Naive thymus-derived CD4-positive, alpha-beta T cell (primary cell): ENCODE results near the gene CHRNA4. TPM values are rescaled to one million over a fixed set of nuclear protein-coding genes. Genes with fewer than 3 reads are reported as not detected.

Source experiments
- ATAC-seq: fragments of 150-1000 bp; cut with Tn5 transposase; 2 replicates; pipeline ENCODE4 v1.10.0; 2021; ENCODE audit warnings: mild to moderate bottlenecking, moderate library complexity
- CTCF ChIA-PET: fragments of 350-600 bp; sonication (Branson Sonifier 250); formaldehyde crosslinking; loops from one replicate; lab custom pipeline; 2021; ENCODE audit warnings: antibody characterized with exemption; lab: Charles Lee
- POLR2A ChIA-PET: fragments of 350-600 bp; sonication (Branson Sonifier 250); formaldehyde crosslinking; loops from one replicate; lab custom pipeline; 2021; ENCODE audit warnings: antibody characterized with exemption, inconsistent platforms; lab: Charles Lee
- DNase-seq, 9 donors: peaks; one replicate each; pipeline versions ENCODE4 v3.0.0 to v3.0.0-alpha.2; 2020 to 2022; ENCODE audit warnings: mixed read lengths in 1 of 9
- H3K27ac ChIP-seq: one replicate; pipeline ENCODE4 v1.7.0; 2013; ENCODE audit warnings: mild to moderate bottlenecking, low read depth, low read length, moderate library complexity
- H3K27me3 ChIP-seq, 2 donors: one replicate each; pipeline ENCODE4 v1.7.0; 2013; ENCODE audit warnings: low read length in 2 of 2, mild to moderate bottlenecking in 2 of 2, moderate library complexity in 2 of 2; ENCODE audit not compliant: control insufficient read depth in 2 of 2, insufficient read depth in 2 of 2
- H3K36me3 ChIP-seq, 3 experiments: 1 replicate in 2 of 3; 2 replicates in 1 of 3; pipeline ENCODE4 v1.7.0; 2013; ENCODE audit warnings: low read length in 3 of 3, mild to moderate bottlenecking in 3 of 3, moderate library complexity in 1 of 3; ENCODE audit not compliant: insufficient read depth in 3 of 3, control insufficient read depth in 2 of 3
- H3K4me1 ChIP-seq, 2 donors: one replicate each; pipeline ENCODE4 v1.7.0; 2013; ENCODE audit warnings: low read length in 2 of 2, mild to moderate bottlenecking in 2 of 2, moderate library complexity in 1 of 2; ENCODE audit not compliant: control insufficient read depth in 2 of 2, insufficient read depth in 2 of 2
- H3K4me3 ChIP-seq: 2 replicates; pipeline ENCODE4 v1.7.0; 2013; ENCODE audit warnings: mild to moderate bottlenecking, low read length
- H3K9me3 ChIP-seq, 3 experiments: 1 replicate in 2 of 3; 2 replicates in 1 of 3; pipeline ENCODE4 v1.7.0; 2013; ENCODE audit warnings: low read length in 3 of 3; ENCODE audit not compliant: control insufficient read depth in 2 of 3
- H3K27ac Mint-ChIP-seq, 9 donors: one replicate each; pipeline ENCODE4 v1.8.0; 2020 to 2022; ENCODE audit warnings: mixed read lengths in 9 of 9, mild to moderate bottlenecking in 8 of 9, moderate library complexity in 5 of 9, inconsistent platforms in 2 of 9
- H3K27me3 Mint-ChIP-seq, 5 donors: one replicate each; pipeline ENCODE4 v1.8.0; 2021 to 2022; ENCODE audit warnings: mixed read lengths in 5 of 5, mild to moderate bottlenecking in 1 of 5
- H3K36me3 Mint-ChIP-seq, 5 donors: one replicate each; pipeline ENCODE4 v1.8.0; 2020 to 2022; ENCODE audit warnings: mixed read lengths in 5 of 5, mild to moderate bottlenecking in 3 of 5, inconsistent platforms in 1 of 5
- H3K4me1 Mint-ChIP-seq, 7 donors: one replicate each; pipeline ENCODE4 v1.8.0; 2020 to 2022; ENCODE audit warnings: mixed read lengths in 7 of 7, mild to moderate bottlenecking in 3 of 7, inconsistent platforms in 1 of 7
- H3K4me3 Mint-ChIP-seq, 10 donors: one replicate each; pipeline ENCODE4 v1.8.0; 2020 to 2022; ENCODE audit warnings: mild to moderate bottlenecking in 10 of 10, mixed read lengths in 10 of 10, moderate library complexity in 6 of 10, inconsistent platforms in 2 of 10
- H3K9me3 Mint-ChIP-seq, 11 donors: one replicate each; pipeline ENCODE4 v1.8.0; 2020 to 2022; ENCODE audit warnings: mixed read lengths in 11 of 11, mild to moderate bottlenecking in 4 of 11, inconsistent platforms in 1 of 11, moderate library complexity in 1 of 11
- intact Hi-C, 2 donors: fragments of 100-400 bp; cut with micrococcal nuclease; formaldehyde crosslinking; loops; one replicate each; pipeline ENCODE4 v1.15.1; 2023
- polyA plus RNA-seq, 2 donors: library from polyadenylated mRNA; unstranded; fragments of 300-500 nt; fragmentation: Illumina TruSeq; gene quantifications; one replicate each; pipeline ENCODE4 v1.2.3, GENCODE V29; 2021
- total RNA-seq, 6 experiments: library from RNA in 5 of 6; stranded (reverse) in 5 of 6; gene quantifications; 1 replicate in 5 of 6; 2 replicates in 1 of 6; pipeline ENCODE4 v1.2.3 and lab custom pipeline; 2021 to 2026

The CHRNA4 gene
- not detected for total RNA-seq
- polyA plus RNA-seq = not detected
- total RNA-seq (lab: John Stamatoyannopoulos, UW) = not detected

GRCh38 chr20:63360850-63361518 lies at the start of gene CHRNA4:
CHRNA4 (minus strand) TSS chr20:63361349; CDS start chr20:63361165, 184 bp downstream.
- intact Hi-C loops = no loop called here
- Mint-ChIP-seq H3K9me3 (no peaks in the 10 kb centered on the region), H3K4me1 (peaks cover 0 to 5% (median 0%) of the 10 kb centered on the region in 7 donors), H3K27me3 (peaks cover 9 to 28% (median 12%) of the 10 kb centered on the region in 5 donors), H3K4me3 (peak within 1 kb of the TSS in 1 of 10 donors; percentile 31), H3K27ac (no peak within 1 kb of the TSS), H3K36me3 (no peaks in the 10 kb centered on the region)
- CTCF ChIA-PET = interaction anchor here (0.8 kb wide), 1 partner anchor 20 kb away, joined by 3 read pairs; no protein-coding TSS in a partner anchor
- DNase-seq (no peak), ATAC-seq (no peak)
- Histone ChIP-seq H3K27ac (no peak within 1 kb of the TSS), H3K4me1 (no peaks in the 10 kb centered on the region), H3K9me3 (no peaks in the 10 kb centered on the region), H3K27me3 (peaks cover 0 to 4% of the 10 kb centered on the region in 2 donors), H3K36me3 (no peaks in the 10 kb centered on the region), H3K4me3 (no peak within 1 kb of the TSS)
- POLR2A ChIA-PET = no interaction called here

DNA sequence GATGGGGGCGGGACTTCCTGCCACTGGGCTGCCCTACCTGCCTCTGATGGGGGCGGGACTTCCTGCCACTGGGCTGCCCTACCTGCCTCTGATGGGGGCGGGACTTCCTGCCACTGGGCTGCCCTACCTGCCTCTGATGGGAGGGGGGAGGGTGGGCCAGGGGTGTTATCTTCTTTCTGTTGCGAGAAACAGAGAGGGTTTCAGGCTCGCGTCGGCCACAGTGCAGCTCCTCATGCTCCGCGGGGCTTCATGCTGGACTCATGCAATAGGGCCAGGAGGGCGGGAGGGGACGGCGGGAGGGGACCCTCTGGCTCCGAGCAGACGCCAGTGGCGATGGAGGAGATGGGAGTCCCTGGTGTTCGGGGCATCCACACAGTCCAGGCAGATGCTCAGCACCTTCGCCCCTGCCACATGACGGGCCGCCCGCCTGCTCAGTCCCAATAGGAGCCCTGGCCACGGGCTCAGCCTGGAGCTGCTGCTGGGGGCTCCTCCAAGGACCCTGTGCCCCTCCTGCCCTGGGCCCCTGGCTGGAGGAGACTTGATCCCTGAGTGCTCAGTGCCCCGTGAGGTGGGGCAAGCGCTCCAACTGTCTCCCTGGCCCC lies 48.8 kb upstream of the CHRNA4 start:
- Mint-ChIP-seq H3K27ac (no peak overlapping the region), H3K27me3 (peaks cover 0 to 4% (median 0%) of the 10 kb centered on the region in 5 donors), H3K4me3 (peak overlapping the region in 1 of 10 donors; percentile 48), H3K9me3 (no peaks in the 10 kb centered on the region), H3K4me1 (peaks cover 3 to 15% (median 9%) of the 10 kb centered on the region in 7 donors), H3K36me3 (no peaks in the 10 kb centered on the region)
- DNase-seq (no peak), ATAC-seq (no peak)
- no peak overlapping the region for H3K4me3 ChIP-seq
- no peaks in the 10 kb centered on the region for H3K27me3 ChIP-seq
- ChIA-PET POLR2A (interaction anchor here (0.6 kb wide), 1 partner anchor 664 kb away, joined by 3 read pairs; no protein-coding TSS in a partner anchor), CTCF (no interaction called here)
- H3K9me3 ChIP-seq = no peaks in the 10 kb centered on the region
- peaks cover 0 to 6% of the 10 kb centered on the region in 2 donors for H3K4me1 ChIP-seq
- H3K36me3 ChIP-seq = no peaks in the 10 kb centered on the region
- H3K27ac ChIP-seq = no peak overlapping the region
- intact Hi-C loops = no loop called here

GRCh38 chr20:63409066-63409833 lies 48.1 kb upstream of the CHRNA4 start:
- H3K9me3 ChIP-seq = no peaks in the 10 kb centered on the region
- peaks cover 3 to 15% (median 9%) of the 10 kb centered on the region in 7 donors for H3K4me1 Mint-ChIP-seq
- no peak overlapping the region for H3K4me3 ChIP-seq
- no peaks in the 10 kb centered on the region for H3K36me3 ChIP-seq
- peak overlapping the region in 1 of 9 donors; percentile 75 for H3K27ac Mint-ChIP-seq
- H3K27me3 Mint-ChIP-seq = peaks cover 0 to 4% (median 0%) of the 10 kb centered on the region in 5 donors
- no peak overlapping the region for H3K27ac ChIP-seq
- H3K27me3 ChIP-seq = no peaks in the 10 kb centered on the region
- no peaks in the 10 kb centered on the region for H3K36me3 Mint-ChIP-seq
- POLR2A ChIA-PET = interaction anchor here (0.6 kb wide), 1 partner anchor 663 kb away, joined by 3 read pairs; no protein-coding TSS in a partner anchor
- DNase-seq (peak in 3 of 9 donors; percentile 21 to 39 (median 23)), ATAC-seq (no peak)
- peaks cover 0 to 6% of the 10 kb centered on the region in 2 donors for H3K4me1 ChIP-seq
- CTCF ChIA-PET = no interaction called here
- intact Hi-C loops = no loop called here
- peak overlapping the region in 2 of 10 donors; percentile 9 to 57 for H3K4me3 Mint-ChIP-seq
- H3K9me3 Mint-ChIP-seq = no peaks in the 10 kb centered on the region

- Mint-ChIP-seq H3K9me3 (no peaks in the 10 kb centered on the region), H3K27ac (no peak overlapping the region)
- intact Hi-C loops = no loop called here
These were observed 47.5 kb upstream of the CHRNA4 start for GRCh38 chr20:63408684-63409046.

GRCh38 chr20:63407928-63408683 lies 47.0 kb upstream of the CHRNA4 start:
- ATAC-seq = no peak
- no peaks in the 10 kb centered on the region for H3K36me3 Mint-ChIP-seq
- H3K27me3 ChIP-seq = no peaks in the 10 kb centered on the region
- intact Hi-C loops = no loop called here
- H3K9me3 ChIP-seq = no peaks in the 10 kb centered on the region
- H3K4me1 ChIP-seq = peaks cover 0 to 6% of the 10 kb centered on the region in 2 donors
- H3K4me3 Mint-ChIP-seq = no peak overlapping the region
- no peak overlapping the region for H3K4me3 ChIP-seq
- peaks cover 0 to 4% (median 0%) of the 10 kb centered on the region in 5 donors for H3K27me3 Mint-ChIP-seq
- no peak for DNase-seq
- POLR2A ChIA-PET = no interaction called here
- no peak overlapping the region for H3K27ac Mint-ChIP-seq
- CTCF ChIA-PET = no interaction called here
- H3K9me3 Mint-ChIP-seq = no peaks in the 10 kb centered on the region
- H3K4me1 Mint-ChIP-seq = peaks cover 3 to 15% (median 9%) of the 10 kb centered on the region in 7 donors
- no peak overlapping the region for H3K27ac ChIP-seq
- H3K36me3 ChIP-seq = no peaks in the 10 kb centered on the region

More at GRCh38 chr20:63408684-63409046, 47.5 kb upstream of the CHRNA4 start:
- DNase-seq = no peak
- no peaks in the 10 kb centered on the region for H3K9me3 ChIP-seq
- Mint-ChIP-seq H3K4me1 (peaks cover 3 to 15% (median 9%) of the 10 kb centered on the region in 7 donors), H3K4me3 (peak overlapping the region in 2 of 10 donors; percentile 9 to 57), H3K27me3 (peaks cover 0 to 4% (median 0%) of the 10 kb centered on the region in 5 donors), H3K36me3 (no peaks in the 10 kb centered on the region)
- ChIA-PET CTCF (no interaction called here), POLR2A (no interaction called here)
- no peak for ATAC-seq
- no peaks in the 10 kb centered on the region for H3K36me3 ChIP-seq
- no peak overlapping the region for H3K27ac ChIP-seq
- peaks cover 0 to 6% of the 10 kb centered on the region in 2 donors for H3K4me1 ChIP-seq
- H3K27me3 ChIP-seq = no peaks in the 10 kb centered on the region
- no peak overlapping the region for H3K4me3 ChIP-seq

DNA sequence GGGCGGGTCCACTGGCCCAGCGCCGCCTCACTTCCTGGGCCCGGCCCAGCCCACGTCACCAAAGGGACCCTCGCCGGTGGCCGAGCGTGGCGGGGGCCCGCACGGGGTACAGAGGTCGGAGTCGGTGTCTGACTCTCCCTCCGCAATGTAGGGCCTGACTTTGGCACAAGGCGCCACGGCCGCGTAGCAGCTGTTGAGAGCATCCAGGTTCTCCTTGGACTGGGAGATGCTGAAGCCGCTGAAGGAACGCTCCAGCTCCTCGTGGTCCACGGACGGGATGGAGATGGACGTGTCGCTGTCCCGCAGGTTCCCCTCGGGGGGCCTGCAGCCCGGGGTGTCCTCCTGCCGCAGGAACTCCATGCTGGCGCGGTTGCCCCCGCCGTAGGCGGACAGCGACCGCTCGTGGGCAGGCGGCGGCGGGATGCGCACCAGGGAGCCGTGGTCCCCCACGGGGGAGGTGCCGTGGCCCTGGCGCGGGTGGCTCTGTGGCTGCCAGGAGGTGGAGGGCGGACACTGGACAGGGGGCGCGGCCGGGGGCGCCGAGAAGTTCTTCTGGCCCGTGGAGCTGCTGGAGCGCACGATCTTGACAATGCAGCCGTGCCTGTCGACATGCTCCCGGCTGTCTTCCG lies 45.6 kb upstream of the CHRNA4 start:
- POLR2A ChIA-PET = no interaction called here

More for the DNA sequence above, 45.6 kb upstream of the CHRNA4 start:
- Mint-ChIP-seq H3K27me3 (peaks cover 0 to 3% (median 0%) of the 10 kb centered on the region in 5 donors), H3K9me3 (no peaks in the 10 kb centered on the region), H3K27ac (no peak overlapping the region), H3K36me3 (no peaks in the 10 kb centered on the region), H3K4me3 (no peak overlapping the region), H3K4me1 (peaks cover 2 to 9% (median 5%) of the 10 kb centered on the region in 7 donors)
- Histone ChIP-seq H3K27ac (no peak overlapping the region), H3K27me3 (no peaks in the 10 kb centered on the region), H3K36me3 (no peaks in the 10 kb centered on the region), H3K4me3 (no peak overlapping the region), H3K4me1 (peaks cover 0 to 6% of the 10 kb centered on the region in 2 donors), H3K9me3 (no peaks in the 10 kb centered on the region)
- intact Hi-C loops = no loop called here
- no peak for ATAC-seq
- CTCF ChIA-PET = no interaction called here
- DNase-seq = no peak
